NCI-H446 treated with DMSO at 0.1 percent for 48 hours (cell line): ENCODE results near the gene MALRD1.

Source experiments
- DNase-seq: peaks from one replicate; lab custom pipeline; 2025; lab: John Stamatoyannopoulos, UW

MALRD1 gene

GRCh38 chr10:19654576-19654975 lies 606.0 kb downstream of the MALRD1 start:
- no peak for DNase-seq

GRCh38 chr10:19656420-19657042 lies 607.9 kb downstream of the MALRD1 start:
- no peak for DNase-seq

GRCh38 chr10:19658131-19658530 lies 609.5 kb downstream of the MALRD1 start:
- DNase-seq = no peak

- DNase-seq = no peak
Measured at GRCh38 chr10:19658622-19659233, 610.1 kb downstream of the MALRD1 start.

- no peak for DNase-seq
Measured at GRCh38 chr10:19659920-19660655, 611.5 kb downstream of the MALRD1 start.

GRCh38 chr10:19663344-19663743 lies 614.7 kb downstream of the MALRD1 start:
- DNase-seq = no peak

- no peak for DNase-seq
Measured at GRCh38 chr10:19668116-19668515, 619.5 kb downstream of the MALRD1 start.

- DNase-seq = no peak
Measured at GRCh38 chr10:19676063-19676462, 627.5 kb downstream of the MALRD1 start.

- DNase-seq = no peak
Measured at GRCh38 chr10:19683356-19683755, 634.8 kb downstream of the MALRD1 start.

GRCh38 chr10:19683960-19684359 lies 635.4 kb downstream of the MALRD1 start:
- no peak for DNase-seq

- no peak for DNase-seq
Measured at GRCh38 chr10:19688344-19688743, 639.7 kb downstream of the MALRD1 start.

- DNase-seq = no peak
Measured at GRCh38 chr10:19689231-19689630, 640.6 kb downstream of the MALRD1 start.

GRCh38 chr10:19699299-19699698 lies 650.7 kb downstream of the MALRD1 start:
- no peak for DNase-seq

GRCh38 chr10:19701427-19702052 lies 652.9 kb downstream of the MALRD1 start:
- no peak for DNase-seq

GRCh38 chr10:19702215-19702614 lies 653.6 kb downstream of the MALRD1 start:
- no peak for DNase-seq

GRCh38 chr10:19704544-19704943 lies 655.9 kb downstream of the MALRD1 start:
- DNase-seq = no peak

GRCh38 chr10:19705250-19705649 lies 656.6 kb downstream of the MALRD1 start:
- no peak for DNase-seq

- DNase-seq = no peak
Measured at GRCh38 chr10:19706904-19707303, 658.3 kb downstream of the MALRD1 start.

- no peak for DNase-seq
Measured at GRCh38 chr10:19707376-19707775, 658.8 kb downstream of the MALRD1 start.

- no peak for DNase-seq
Measured at GRCh38 chr10:19708031-19708430, 659.4 kb downstream of the MALRD1 start.

- DNase-seq = no peak
Measured at GRCh38 chr10:19710600-19710999, 662.0 kb downstream of the MALRD1 start.

- DNase-seq = no peak
Measured at GRCh38 chr10:19713159-19713558, 664.6 kb downstream of the MALRD1 start.
